MG63 (cell line): ENCODE data around the gene C10orf143. TPM values are rescaled to one million over a fixed set of nuclear protein-coding genes. Genes with fewer than 3 reads are reported as not detected.
"Not testable (repeated sequence)": the region's sequence is repeated elsewhere in the genome, so short reads cannot be mapped to it uniquely, and the experiment has no call there.

Experiments used
- DNase-seq: peaks from one replicate; pipeline ENCODE4 v3.0.0-alpha.2; 2020
- H3K27me3 ChIP-seq: fragments of 250-450 bp; sonication (Bioruptor Pico); 2 replicates; pipeline ENCODE4 v1.5.1; 2020; ENCODE audit warnings: mild to moderate bottlenecking, moderate library complexity
- H3K36me3 ChIP-seq: fragments of 250-450 bp; sonication (Bioruptor Pico); 2 replicates; pipeline ENCODE4 v1.5.1; 2020; ENCODE audit warnings: mild to moderate bottlenecking, moderate library complexity
- H3K4me3 ChIP-seq: fragments of 250-450 bp; sonication (Bioruptor Pico); 2 replicates; pipeline ENCODE4 v1.5.1; 2020; ENCODE audit warnings: mild to moderate bottlenecking, moderate library complexity
- H3K9me3 ChIP-seq: fragments of 250-450 bp; sonication (Bioruptor Pico); 2 replicates; pipeline ENCODE4 v1.5.1; 2020; ENCODE audit warnings: mild to moderate bottlenecking, moderate library complexity
- total RNA-seq: library from RNA; depleted of rRNA; stranded (reverse); fragments of >200 nt; shearing (Covaris generic); gene quantifications from 2 replicates; pipeline ENCODE4 v1.2.3, GENCODE V29; 2014; ENCODE audit warnings: low replicate concordance

Gene C10orf143
- total RNA-seq, 1 experiment from 2014 or later = 3.6 TPM

DNA sequence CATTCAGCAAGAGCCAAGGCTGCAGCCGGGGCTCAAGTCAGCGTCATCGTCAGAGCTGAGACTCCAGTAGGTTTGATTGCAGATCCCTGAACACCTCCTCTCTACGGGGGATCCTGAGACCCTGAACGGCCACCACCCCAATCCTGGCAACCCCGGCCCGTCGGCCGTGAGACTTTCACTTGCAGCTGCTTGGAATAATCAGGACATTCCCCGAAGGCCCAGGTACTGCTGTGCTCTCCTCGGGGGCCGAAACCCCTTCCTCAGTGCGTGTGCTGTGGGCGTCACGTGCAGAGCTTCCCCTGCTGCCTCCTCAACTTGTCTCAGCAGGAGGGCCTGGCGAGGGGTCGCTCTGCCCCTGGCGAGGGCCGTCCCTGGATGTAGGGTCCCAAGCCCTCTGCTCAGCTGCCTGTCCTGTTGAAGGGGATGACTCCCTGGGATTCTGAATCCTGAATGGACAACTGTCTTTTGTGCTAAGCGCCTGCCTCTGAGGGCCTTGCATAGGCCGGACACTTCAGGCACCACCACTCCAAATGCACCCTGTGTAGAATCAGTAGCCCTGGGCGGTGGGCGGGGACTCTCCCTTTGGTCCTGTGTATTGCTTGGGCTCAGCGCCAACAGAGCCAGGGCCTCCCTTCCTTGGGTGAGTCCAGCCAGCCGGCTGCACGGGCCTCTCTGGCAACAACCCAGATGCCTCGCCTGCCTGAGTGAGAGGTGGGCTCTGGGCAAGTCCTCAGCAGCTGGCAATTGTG, 82.7 kb downstream of the C10orf143 start:
- no peaks in the 10 kb centered on the region for H3K27me3 ChIP-seq
- DNase-seq = peak; percentile 76
- no peaks in the 10 kb centered on the region for H3K36me3 ChIP-seq
- H3K9me3 ChIP-seq = 0 out of 2 replicates have a peak, but pooled peaks cover 4% of the 10 kb centered on the region
- H3K4me3 ChIP-seq = no peak overlapping the region

- Histone ChIP-seq H3K4me3 (no peak overlapping the region), H3K36me3 (no peaks in the 10 kb centered on the region), H3K27me3 (no peaks in the 10 kb centered on the region), H3K9me3 (no peaks in the 10 kb centered on the region)
- no peak for DNase-seq
Measured at GRCh38 chr10:130026670-130027456, 83.8 kb downstream of the C10orf143 start.

DNA sequence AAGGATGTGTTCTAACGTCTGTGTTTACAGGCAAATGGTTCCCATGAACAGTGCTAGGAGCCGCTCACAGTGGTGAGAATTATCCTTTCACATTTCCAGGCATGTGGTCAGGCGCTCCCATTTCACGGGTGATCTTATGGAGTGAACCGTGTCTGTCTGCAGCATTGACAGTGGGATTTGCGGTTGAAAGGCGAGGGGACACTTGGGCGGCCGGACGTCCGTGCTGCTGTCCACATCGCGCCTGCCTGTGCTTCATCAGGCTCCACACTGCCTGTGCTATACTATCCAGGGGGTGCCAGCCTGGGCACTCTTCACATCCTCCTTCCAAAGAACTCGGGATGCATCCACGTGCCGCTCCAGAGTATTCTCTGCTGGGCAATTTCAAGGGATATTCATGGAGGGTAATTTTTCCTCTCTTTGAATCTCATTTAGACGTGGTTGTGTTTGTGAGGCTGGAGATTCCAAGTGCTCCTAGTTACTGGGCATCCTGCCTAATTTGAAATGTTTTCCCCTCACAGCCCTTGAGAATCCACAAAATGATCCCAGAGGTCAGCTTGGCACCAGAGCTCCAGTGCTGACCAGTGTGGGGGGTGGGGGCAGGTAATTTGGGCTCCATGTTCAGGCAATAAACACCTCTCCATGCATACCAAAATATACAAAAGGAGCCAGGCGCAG, 84.7 kb downstream of the C10orf143 start:
- Histone ChIP-seq H3K27me3 (no peaks in the 10 kb centered on the region), H3K9me3 (no peaks in the 10 kb centered on the region), H3K36me3 (no peaks in the 10 kb centered on the region), H3K4me3 (no peak overlapping the region)
- DNase-seq = no peak

GRCh38 chr10:130025326-130025725, 85.3 kb downstream of the C10orf143 start:
- Histone ChIP-seq H3K36me3 (no peaks in the 10 kb centered on the region), H3K4me3 (no peak overlapping the region), H3K9me3 (no peaks in the 10 kb centered on the region), H3K27me3 (no peaks in the 10 kb centered on the region)
- DNase-seq = no peak

DNA sequence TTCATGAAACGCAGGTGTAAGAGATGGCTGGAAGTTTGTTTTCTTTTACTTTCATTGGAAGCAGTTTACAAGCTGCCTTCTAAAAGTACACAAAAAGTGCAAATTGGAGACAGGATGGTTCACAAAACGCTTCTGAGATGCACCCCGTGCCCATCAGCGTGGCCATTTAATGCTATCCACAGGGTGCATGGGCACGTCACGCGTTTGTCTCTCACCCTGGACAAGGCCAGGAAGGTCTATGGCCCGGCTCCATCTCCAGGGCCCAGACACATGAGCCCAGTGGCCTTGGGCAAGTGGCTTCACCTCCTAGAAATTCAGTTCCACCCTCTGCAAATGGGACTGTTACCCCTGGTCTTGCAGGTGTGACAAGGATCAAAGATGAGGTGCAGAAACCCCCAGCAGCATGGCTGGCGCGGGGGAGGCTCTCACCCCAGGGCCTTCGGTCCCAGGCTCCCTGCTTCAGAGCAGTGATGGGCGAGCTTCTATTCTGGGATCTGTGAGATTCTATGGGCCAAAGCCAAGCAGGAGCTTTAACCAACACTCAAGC, 85.8 kb downstream of the C10orf143 start:
- no peaks in the 10 kb centered on the region for H3K36me3 ChIP-seq
- H3K9me3 ChIP-seq = no peaks in the 10 kb centered on the region
- no peaks in the 10 kb centered on the region for H3K27me3 ChIP-seq
- H3K4me3 ChIP-seq = no peak overlapping the region
- no peak for DNase-seq

DNA sequence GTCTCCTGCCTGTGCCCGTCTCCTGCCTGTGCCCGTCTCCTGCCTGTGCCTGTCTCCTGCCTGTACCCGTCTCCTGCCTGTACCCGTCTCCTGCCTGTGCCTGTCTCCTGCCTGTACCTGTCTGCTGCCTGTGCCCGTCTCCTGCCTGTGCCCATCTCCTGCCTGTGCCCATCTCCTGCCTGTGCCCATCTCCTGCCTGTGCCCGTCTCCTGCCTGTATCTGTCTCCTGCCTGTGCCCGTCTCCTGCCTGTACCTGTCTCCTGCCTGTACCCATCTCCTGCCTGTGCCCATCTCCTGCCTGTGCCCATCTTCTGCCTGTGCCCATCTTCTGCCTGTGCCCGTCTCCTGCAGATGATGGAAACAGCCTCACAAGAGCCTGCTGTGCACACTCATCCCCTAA, 86.3 kb downstream of the C10orf143 start:
- not testable (repeated sequence) for H3K27me3 ChIP-seq, H3K4me3 ChIP-seq, DNase-seq, H3K9me3 ChIP-seq, H3K36me3 ChIP-seq

DNA sequence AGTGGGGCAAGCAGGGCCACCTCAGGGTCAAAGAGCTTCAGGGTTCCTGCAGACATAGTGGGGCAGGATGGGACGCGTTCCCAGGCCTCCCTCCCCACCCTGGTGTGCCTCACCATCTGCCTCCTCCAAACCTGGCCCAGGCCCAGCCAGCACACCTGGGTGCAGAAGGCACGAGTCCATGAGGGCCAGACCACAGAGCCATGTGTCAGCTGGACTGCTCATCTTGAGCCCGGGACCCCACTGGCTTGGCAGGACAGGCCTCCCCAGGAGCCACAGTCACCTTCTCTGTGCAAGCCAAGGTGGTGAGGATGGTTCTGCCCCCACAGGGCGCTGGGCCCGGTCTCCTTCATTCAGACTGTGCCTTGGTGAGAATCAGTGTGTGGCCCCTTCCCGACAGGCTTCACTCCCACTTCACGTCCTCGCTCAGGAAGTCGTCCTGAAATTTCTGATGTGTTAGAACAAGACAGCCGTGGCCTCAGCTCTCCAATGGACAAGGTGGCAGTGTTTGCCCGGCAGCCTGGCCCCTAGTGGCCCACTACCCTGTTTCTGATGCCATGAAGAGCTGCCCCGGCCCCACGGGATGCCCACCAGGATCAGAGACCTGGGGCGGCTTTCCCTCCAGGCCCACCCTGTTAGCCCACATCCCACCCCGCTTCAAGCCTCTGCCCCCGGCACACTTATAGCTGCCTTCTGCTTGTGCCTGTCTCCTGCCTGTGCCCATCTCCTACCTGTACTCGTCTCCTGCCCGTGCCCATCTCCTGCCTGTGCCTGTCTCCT, 87.0 kb downstream of the C10orf143 start:
- no peak overlapping the region for H3K4me3 ChIP-seq
- H3K9me3 ChIP-seq = no peaks in the 10 kb centered on the region
- no peak for DNase-seq
- no peaks in the 10 kb centered on the region for H3K36me3 ChIP-seq
- H3K27me3 ChIP-seq = no peaks in the 10 kb centered on the region

GRCh38 chr10:130022511-130023299, 87.9 kb downstream of the C10orf143 start:
- Histone ChIP-seq H3K27me3 (no peaks in the 10 kb centered on the region), H3K4me3 (no peak overlapping the region), H3K9me3 (no peaks in the 10 kb centered on the region), H3K36me3 (no peaks in the 10 kb centered on the region)
- DNase-seq = peak; percentile 92

GRCh38 chr10:130022086-130022485, 88.5 kb downstream of the C10orf143 start:
- Histone ChIP-seq H3K9me3 (no peaks in the 10 kb centered on the region), H3K4me3 (no peak overlapping the region), H3K27me3 (no peaks in the 10 kb centered on the region), H3K36me3 (no peaks in the 10 kb centered on the region)
- DNase-seq = no peak

DNA sequence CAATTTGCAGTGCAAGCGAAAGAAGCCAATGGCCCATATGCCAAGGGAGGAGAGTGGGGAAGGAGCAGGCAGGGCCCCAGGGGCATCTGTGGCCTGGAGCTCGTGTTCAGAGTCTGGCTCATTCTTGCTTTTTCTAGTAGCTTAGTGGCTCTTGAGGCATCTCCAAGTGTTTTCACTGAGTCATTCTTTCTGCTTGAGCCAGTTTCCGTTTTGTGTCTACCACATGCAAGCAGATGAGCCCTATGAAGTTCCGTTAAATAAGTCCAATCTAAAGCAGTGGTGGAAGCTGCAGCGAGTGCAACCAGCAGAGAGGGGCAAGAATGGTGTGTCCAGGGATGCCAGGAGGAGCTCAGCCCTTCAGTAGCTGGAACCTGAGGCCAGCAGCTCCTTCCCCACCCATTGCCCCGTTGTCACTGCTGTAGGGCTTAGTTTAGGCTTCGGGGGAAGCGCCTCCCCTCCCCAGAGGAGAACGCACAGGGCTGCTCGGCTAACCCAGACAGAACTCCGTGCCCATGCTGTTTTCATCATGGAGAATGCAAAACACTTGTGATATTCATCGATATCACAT, 89.2 kb downstream of the C10orf143 start:
- DNase-seq = peak; percentile 95
- Histone ChIP-seq H3K36me3 (no peaks in the 10 kb centered on the region), H3K4me3 (no peak overlapping the region), H3K27me3 (no peaks in the 10 kb centered on the region), H3K9me3 (no peaks in the 10 kb centered on the region)

DNA sequence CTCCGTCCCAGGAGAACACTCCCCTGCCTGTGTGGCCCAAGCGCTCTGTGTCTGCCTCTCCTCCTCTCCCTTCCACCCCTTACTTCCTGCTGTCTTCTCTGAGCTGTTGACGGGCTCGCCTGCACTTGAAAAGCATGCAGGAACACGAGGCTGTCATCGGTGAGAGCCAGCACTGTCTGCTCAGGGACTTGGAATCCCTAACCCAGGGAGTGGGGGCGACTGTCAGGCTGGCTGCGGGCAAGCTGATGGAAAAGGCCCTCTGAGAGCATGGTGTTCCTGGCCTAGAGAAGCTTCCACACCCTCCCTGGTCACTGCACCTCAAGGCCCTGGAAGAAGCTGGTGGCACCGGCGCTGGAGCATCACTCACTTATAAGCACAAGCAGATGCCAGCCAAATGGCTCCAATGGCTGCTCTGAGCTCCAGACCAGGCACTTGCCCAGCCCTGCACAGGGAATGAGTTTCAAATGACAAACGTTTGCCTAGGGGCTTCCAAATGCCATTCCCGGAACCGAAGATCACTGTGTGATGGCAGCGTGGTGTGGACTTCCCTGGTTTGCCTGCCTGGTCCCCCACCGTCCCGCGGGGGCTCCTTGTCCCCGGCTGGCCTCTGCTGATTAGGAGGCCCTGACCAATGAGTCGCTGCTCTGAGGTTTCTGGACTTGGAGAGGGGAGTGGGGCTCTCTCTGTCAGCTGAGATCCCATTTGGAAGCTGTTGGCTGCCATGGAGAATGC, 89.8 kb downstream of the C10orf143 start:
- Histone ChIP-seq H3K36me3 (no peaks in the 10 kb centered on the region), H3K27me3 (no peaks in the 10 kb centered on the region), H3K4me3 (no peak overlapping the region), H3K9me3 (no peaks in the 10 kb centered on the region)
- DNase-seq = peak; percentile 39

DNA sequence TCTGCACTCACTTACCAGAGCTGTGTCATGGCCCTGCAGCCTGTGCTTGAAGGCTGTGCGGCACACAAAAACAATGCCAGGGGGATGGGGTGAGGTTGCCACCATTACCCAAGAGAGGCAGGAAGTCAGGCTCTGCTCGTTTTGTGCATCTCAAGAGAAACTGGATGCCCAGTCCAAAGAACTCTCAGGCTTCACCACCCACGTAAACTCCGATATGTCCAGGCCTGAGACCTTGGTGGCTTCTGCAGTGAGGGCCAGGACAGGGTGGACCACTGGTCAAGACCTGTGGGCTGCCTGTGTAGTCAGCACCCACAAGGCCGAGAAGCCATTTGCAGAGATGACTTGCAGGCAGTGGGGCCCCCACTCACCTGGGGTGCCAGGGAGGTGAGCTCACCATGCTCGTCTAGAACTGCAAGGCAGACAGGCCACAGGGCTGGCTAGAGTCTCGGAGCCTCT, 91.9 kb downstream of the C10orf143 start:
- no peaks in the 10 kb centered on the region for H3K9me3 ChIP-seq
- H3K27me3 ChIP-seq = no peaks in the 10 kb centered on the region
- DNase-seq = no peak
- no peak overlapping the region for H3K4me3 ChIP-seq
- no peaks in the 10 kb centered on the region for H3K36me3 ChIP-seq

DNA sequence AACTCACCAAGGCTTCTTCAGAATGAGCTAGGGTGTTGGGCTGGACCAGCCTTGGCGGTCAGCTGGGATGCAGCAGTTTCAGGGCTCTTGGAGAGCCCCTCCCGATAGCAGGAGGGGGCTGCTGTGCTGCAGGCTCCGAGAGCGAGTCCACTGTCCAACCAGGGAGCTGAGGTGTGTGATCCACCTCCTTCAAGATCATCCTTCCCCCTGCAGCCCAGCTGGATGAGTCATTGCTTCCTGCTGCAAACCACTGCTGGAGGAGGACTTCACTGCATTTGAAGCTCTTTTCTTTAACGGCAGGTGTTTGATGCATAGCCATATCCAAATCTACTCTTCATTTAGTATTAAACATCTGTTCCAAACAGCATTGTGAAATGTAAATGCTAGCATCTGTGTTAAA, 92.4 kb downstream of the C10orf143 start:
- Histone ChIP-seq H3K36me3 (no peaks in the 10 kb centered on the region), H3K27me3 (no peaks in the 10 kb centered on the region), H3K9me3 (no peaks in the 10 kb centered on the region), H3K4me3 (no peak overlapping the region)
- DNase-seq = peak; percentile 63

- Histone ChIP-seq H3K4me3 (no peak overlapping the region), H3K36me3 (no peaks in the 10 kb centered on the region), H3K27me3 (no peaks in the 10 kb centered on the region), H3K9me3 (no peaks in the 10 kb centered on the region)
- no peak for DNase-seq
Measured at GRCh38 chr10:130017631-130018022, 93.0 kb downstream of the C10orf143 start.
